AG04449 (cell line): ENCODE measurements around the gene SMARCE1.
A peak's percentile ranks its signal among the peaks of the same experiment; 100 is the strongest.

Source experiments
- CTCF ChIA-PET: fragments of 350-600 bp; formaldehyde crosslinking; extraction: SDS; loops from one replicate; lab custom pipeline; 2021; ENCODE audit warnings: antibody characterized with exemption; lab: Yijun Ruan, JAX
- POLR2A ChIA-PET: fragments of 400-600, 350-600 bp; formaldehyde crosslinking; extraction: SDS; loops from one replicate; lab custom pipeline; 2020; ENCODE audit warnings: antibody characterized with exemption, inconsistent platforms; lab: Yijun Ruan, JAX
- DNase-seq: peaks from one replicate; pipeline ENCODE4 v3.0.0-alpha.2; 2010; ENCODE audit warnings: low read depth, low spot score
- H3K4me3 ChIP-seq: 2 replicates; pipeline ENCODE4 v1.5.1; 2011; ENCODE audit warnings: low read depth, mild to moderate bottlenecking, control low read depth, low read length
- CTCF ChIP-seq: IDR thresholded peaks from one replicate; pipeline ENCODE4 v1.5.1; 2011; ENCODE audit warnings: mild to moderate bottlenecking, moderate library complexity, low read length, control low read depth, inconsistent platforms; ENCODE audit not compliant: insufficient read depth; ENCODE audit errors: missing control alignments

Gene SMARCE1

GRCh38 chr17:40615841-40616476, 31.7 kb downstream of the SMARCE1 start:
- no peak overlapping the region for H3K4me3 ChIP-seq
- no peak for DNase-seq
- no peak for TF ChIP-seq CTCF
- ChIA-PET CTCF (interaction anchor here (0.5 to 10.6 kb wide), 22 partner anchors 9 to 1077 kb away, joined by 3 to 159 read pairs (median 4); no protein-coding TSS in a partner anchor), POLR2A (interaction anchor here (0.6 kb wide), 1 partner anchor 1047 kb away, joined by 3 read pairs; no protein-coding TSS in a partner anchor)

- DNase-seq, result no peak
- H3K4me3 ChIP-seq, result no peak overlapping the region
- TF ChIP-seq CTCF, result peak; percentile 42
- ChIA-PET CTCF (interaction anchor here (0.5 to 10.6 kb wide), 22 partner anchors 8 to 1078 kb away, joined by 3 to 159 read pairs (median 4); no protein-coding TSS in a partner anchor), POLR2A (interaction anchor here (0.6 kb wide), 1 partner anchor 1048 kb away, joined by 3 read pairs; no protein-coding TSS in a partner anchor)
Observed at GRCh38 chr17:40615068-40615840, 32.4 kb downstream of the SMARCE1 start.

GRCh38 chr17:40614431-40615067, 33.1 kb downstream of the SMARCE1 start:
- TF ChIP-seq CTCF, result no peak
- no peak overlapping the region for H3K4me3 ChIP-seq
- DNase-seq, result no peak
- CTCF ChIA-PET, result interaction anchor here (0.9 to 10.6 kb wide), 14 partner anchors 10 to 1052 kb away, joined by 3 to 159 read pairs (median 6); no protein-coding TSS in a partner anchor
- POLR2A ChIA-PET, result no interaction called here

GRCh38 chr17:40613467-40614154, 34.0 kb downstream of the SMARCE1 start:
- H3K4me3 ChIP-seq, result no peak overlapping the region
- no peak for TF ChIP-seq CTCF
- CTCF ChIA-PET, result interaction anchor here (0.6 to 10.6 kb wide), 6 partner anchors 10 to 1054 kb away, joined by 3 to 159 read pairs (median 22); no protein-coding TSS in a partner anchor
- POLR2A ChIA-PET, result no interaction called here
- DNase-seq, result no peak

GRCh38 chr17:40612599-40613244, 34.9 kb downstream of the SMARCE1 start:
- no peak for TF ChIP-seq CTCF
- DNase-seq, result no peak
- POLR2A ChIA-PET, result no interaction called here
- no peak overlapping the region for H3K4me3 ChIP-seq
- CTCF ChIA-PET, result interaction anchor here (1.6 to 10.6 kb wide), 4 partner anchors 9 to 1051 kb away, joined by 3 to 159 read pairs (median 29); no protein-coding TSS in a partner anchor
